GM12865 (cell line): ENCODE data around the gene TBC1D9B.
A peak's percentile ranks its signal among the peaks of the same experiment; 100 is the strongest.

Experiments
- DNase-seq: peaks from one replicate; pipeline ENCODE4 v3.0.0; 2010; ENCODE audit warnings: low read depth
- H3K4me3 ChIP-seq: 2 replicates; pipeline ENCODE4 v1.5.1; 2011; ENCODE audit warnings: mild to moderate bottlenecking, low read depth, low read length, control low read depth
- CTCF ChIP-seq: IDR thresholded peaks from 2 replicates; pipeline ENCODE4 v1.5.1; 2011; ENCODE audit warnings: low read length, control low read depth, low read depth, inconsistent platforms; ENCODE audit not compliant: insufficient read depth; ENCODE audit errors: missing control alignments

TBC1D9B gene

DNA sequence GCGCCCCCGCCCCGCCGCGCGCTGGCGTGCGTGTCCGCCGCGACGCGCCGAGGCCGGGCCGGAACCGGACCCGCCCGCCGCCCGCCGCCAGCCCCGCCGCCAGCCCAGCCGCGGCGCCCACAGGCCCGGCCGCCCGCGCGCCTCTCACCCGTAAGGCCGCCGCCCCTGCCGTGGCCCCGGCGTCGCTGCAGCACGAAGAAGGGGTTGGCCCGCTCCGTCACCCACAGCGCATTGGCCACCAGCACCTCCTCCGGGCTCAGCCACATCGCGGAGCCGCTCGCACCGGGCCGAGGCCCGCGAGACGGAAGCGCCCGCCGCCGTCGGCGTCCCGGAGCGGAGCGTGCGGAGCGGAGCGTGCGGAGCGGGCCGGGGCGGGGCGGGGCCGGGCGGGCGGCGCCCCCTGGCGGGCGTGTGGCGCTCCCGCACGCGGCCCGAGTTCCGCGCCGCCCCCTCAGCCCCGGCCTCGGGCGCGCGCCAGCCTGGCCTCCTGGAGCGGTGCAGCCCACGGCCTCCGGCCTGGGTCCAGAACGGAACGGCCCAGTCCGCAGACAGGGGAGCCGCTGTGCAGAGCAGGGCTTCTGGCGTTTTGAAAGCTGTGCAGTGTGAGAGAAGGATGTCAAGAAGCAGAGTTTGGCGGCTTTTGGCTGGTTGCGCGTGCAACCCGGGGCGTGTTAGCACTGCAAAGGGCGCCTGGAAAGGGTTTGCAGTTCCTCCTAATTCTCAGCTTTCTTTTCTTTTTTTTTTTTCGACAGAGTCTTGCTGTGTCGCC is at the start of gene TBC1D9B:
Gene TBC1D9B (minus strand): TSS at position 342 of the 769 bp plus-strand sequence. CDS start 76 bp downstream, at position 266.
- H3K4me3 ChIP-seq = peak within 1 kb of the TSS; percentile 84
- TF ChIP-seq CTCF = peak; percentile 46
- DNase-seq = peak; percentile 84

DNA sequence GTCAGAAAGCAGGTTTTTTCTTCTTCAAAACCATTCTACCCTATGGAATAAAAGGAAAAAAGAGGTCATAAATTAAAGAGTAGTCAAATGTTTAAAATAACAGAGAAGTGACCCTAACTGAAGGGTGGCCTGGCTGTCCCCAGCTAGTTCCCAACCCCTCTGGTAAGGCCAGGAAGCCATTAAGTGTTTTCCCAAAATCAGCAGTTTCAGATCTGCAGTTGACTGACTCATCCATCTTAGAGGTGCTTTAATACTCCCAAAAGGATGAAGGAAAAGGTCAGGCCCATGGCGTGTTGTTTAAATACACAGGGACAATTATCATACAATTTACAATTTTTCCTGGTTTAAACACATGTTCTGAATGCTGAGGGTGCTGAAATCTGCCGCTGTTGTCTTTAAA is 47.9 kb upstream of the TBC1D9B start:
- no peak for DNase-seq
- TF ChIP-seq CTCF = no peak
- H3K4me3 ChIP-seq = no peak overlapping the region

GRCh38 chr5:179955062-179955461 is 47.4 kb upstream of the TBC1D9B start:
- no peak for DNase-seq
- H3K4me3 ChIP-seq = no peak overlapping the region
- TF ChIP-seq CTCF = no peak

DNA sequence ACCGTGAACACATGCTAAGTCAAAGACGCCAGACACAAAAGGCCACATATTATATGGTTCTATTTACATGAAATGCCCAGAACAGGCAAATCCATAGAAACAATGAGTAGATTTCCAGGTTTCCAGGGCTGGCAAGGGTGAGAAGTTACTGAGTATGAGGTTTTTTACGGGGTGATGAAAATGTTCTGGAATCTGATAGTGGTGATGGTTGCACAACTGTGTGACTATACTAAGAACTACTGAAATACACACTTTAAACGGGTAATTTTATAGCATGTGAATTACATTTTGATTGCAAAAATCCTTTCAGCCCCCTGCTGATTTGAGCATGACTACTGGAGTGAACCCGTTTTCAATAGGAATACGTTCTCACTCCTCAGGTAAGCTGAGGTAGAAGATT is 46.7 kb upstream of the TBC1D9B start:
- no peak for DNase-seq
- no peak overlapping the region for H3K4me3 ChIP-seq
- TF ChIP-seq CTCF = no peak

DNA sequence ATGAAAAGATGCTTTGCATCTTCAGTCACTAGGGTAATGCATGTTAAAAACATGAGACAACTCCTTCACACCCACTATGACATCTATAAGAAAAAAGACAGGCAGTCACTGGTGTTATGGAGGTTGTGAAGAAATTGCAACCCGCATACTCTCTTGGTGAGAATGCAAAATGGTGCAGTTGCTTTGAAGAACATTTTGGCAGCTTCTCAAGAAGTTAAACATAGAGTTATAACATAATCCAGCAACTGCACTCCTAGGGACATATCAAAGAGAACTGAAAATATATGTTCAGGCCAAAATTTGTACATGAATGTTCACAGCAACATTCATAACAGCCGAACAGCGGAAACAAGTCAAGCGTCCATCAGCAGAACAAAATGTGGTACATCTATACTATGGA is 46.3 kb upstream of the TBC1D9B start:
- TF ChIP-seq CTCF = no peak
- no peak for DNase-seq
- no peak overlapping the region for H3K4me3 ChIP-seq

DNA sequence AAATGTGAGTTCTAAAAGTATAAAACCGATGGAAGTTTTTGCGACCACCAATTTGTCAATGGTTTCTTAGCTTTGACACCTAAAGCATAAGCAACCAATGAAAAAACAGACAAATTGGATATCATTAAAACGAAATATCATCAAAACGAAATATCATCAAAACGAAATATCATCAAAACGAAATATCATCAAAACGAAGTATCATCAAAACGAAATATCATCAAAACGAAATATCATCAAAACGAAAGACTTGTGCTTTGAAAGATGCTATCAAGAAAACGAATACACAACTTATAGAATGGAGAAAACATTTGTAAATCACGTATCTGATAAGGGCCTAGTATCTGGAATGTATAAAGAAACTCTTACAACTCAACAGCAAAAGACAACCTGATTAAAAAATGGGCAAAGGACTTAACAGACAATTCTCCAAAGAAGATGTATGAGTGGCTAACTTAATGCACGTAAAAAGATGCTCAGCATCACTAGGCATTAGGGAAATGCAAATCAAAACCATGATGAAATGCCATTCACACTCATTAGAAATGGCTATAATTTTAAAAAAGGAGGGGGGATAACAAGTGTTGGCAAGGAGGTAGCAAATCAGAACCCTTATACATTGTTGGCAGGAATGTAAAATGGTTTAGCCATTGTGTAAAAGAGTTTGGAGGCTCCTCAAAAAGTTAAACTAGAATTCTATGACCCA is 29.4 kb upstream of the TBC1D9B start:
- no peak overlapping the region for H3K4me3 ChIP-seq
- no peak for TF ChIP-seq CTCF
- no peak for DNase-seq
